HepG2 (cell line): Measurements from ENCODE around the gene STAP1. TPM values are rescaled to one million over a fixed set of nuclear protein-coding genes. Genes with fewer than 3 reads are reported as not detected.
A peak's percentile ranks its signal among the peaks of the same experiment; 100 is the strongest.

Source experiments
- MAZ ChIP-seq, 2 experiments: sonication (generic) in 1 of 2; formaldehyde crosslinking in 1 of 2; IDR thresholded peaks; 2 replicates each; pipeline versions ENCODE4 v1.5.0 to v1.6.1; 2012 to 2020; ENCODE audit warnings: low read depth in 2 of 2, mild to moderate bottlenecking in 2 of 2, borderline replicate concordance in 1 of 2, improper control_type of control experiment in 1 of 2, low read length in 1 of 2, missing genetic modification reagents in 1 of 2, moderate library complexity in 1 of 2
- PAX8 ChIP-seq: sonication (generic); formaldehyde crosslinking; IDR thresholded peaks from 2 replicates; pipeline ENCODE4 v1.8.0; 2022; ENCODE audit warnings: mild to moderate bottlenecking, missing genetic modification reagents, borderline replicate concordance
- SIX4 ChIP-seq: sonication (generic); formaldehyde crosslinking; IDR thresholded peaks from 2 replicates; pipeline ENCODE4 v1.4.0; 2020; ENCODE audit warnings: missing genetic modification reagents
- SMAD1 ChIP-seq: sonication (generic); formaldehyde crosslinking; IDR thresholded peaks from 2 replicates; pipeline ENCODE4 v1.4.0; 2020; ENCODE audit warnings: missing genetic modification reagents, low read depth, mild to moderate bottlenecking, borderline replicate concordance
- TBP ChIP-seq: sonication (generic); formaldehyde crosslinking; IDR thresholded peaks from 2 replicates; pipeline ENCODE4 v1.5.0; 2020; ENCODE audit warnings: missing genetic modification reagents
- YEATS2 ChIP-seq: sonication (generic); formaldehyde crosslinking; IDR thresholded peaks from 2 replicates; pipeline ENCODE4 v1.4.0; 2020; ENCODE audit warnings: missing genetic modification reagents, borderline replicate concordance
- ZC3H4 ChIP-seq: sonication (generic); formaldehyde crosslinking; IDR thresholded peaks from 2 replicates; pipeline ENCODE4 v1.4.0; 2020; ENCODE audit warnings: missing genetic modification reagents, borderline replicate concordance
- ZNF326 ChIP-seq: sonication (generic); formaldehyde crosslinking; IDR thresholded peaks from 2 replicates; pipeline ENCODE4 v1.4.0; 2020; ENCODE audit warnings: missing genetic modification reagents, borderline replicate concordance
- ZNF652 ChIP-seq: IDR thresholded peaks from 2 replicates; pipeline ENCODE4 v1.6.1; 2016; ENCODE audit warnings: low read depth, borderline replicate concordance
- ZSCAN25 ChIP-seq: sonication (generic); formaldehyde crosslinking; IDR thresholded peaks from 2 replicates; pipeline ENCODE4 v1.8.0; 2022; ENCODE audit warnings: mild to moderate bottlenecking, missing genetic modification reagents
- polyA plus RNA-seq, 8 experiments: library from polyadenylated mRNA; depleted of rRNA in 3 of 8; stranded (reverse) in 7 of 8; unstranded in 1 of 8; fragments of >200 nt; fragmentation: Illumina TruSeq in 4 of 8; extraction: Trizol in 4 of 8; gene quantifications; 2 replicates each; pipeline versions ENCODE4 v1.2.1 to v1.2.3, GENCODE V29; 2011 to 2016; ENCODE audit warnings: low read depth in 4 of 8, missing spikeins in 1 of 8, mixed read lengths in 1 of 8; ENCODE audit not compliant: insufficient read depth in 1 of 8
- total RNA-seq, 5 experiments: library from RNA; depleted of rRNA; stranded (reverse); fragments of >200 nt; fragmentation: Illumina TruSeq; extraction: Trizol; gene quantifications; 2 replicates each; pipeline ENCODE4 v1.2.3, GENCODE V29; 2016; ENCODE audit warnings: low read depth in 1 of 5
- TF ChIP-seq, protein P1 (sequence below): sonication (generic); formaldehyde crosslinking; IDR thresholded peaks from 2 replicates; pipeline ENCODE4 v1.5.1; 2020; ENCODE audit warnings: missing genetic modification reagents, mild to moderate bottlenecking, borderline replicate concordance
- TF ChIP-seq, protein P2 (sequence below): sonication (generic); formaldehyde crosslinking; IDR thresholded peaks from 2 replicates; pipeline ENCODE4 v1.4.0; 2020; ENCODE audit warnings: mild to moderate bottlenecking, missing genetic modification reagents, borderline replicate concordance
- TF ChIP-seq, protein P3 (sequence below): sonication (generic); formaldehyde crosslinking; IDR thresholded peaks from 2 replicates; pipeline ENCODE4 v1.4.0; 2020; ENCODE audit warnings: mild to moderate bottlenecking, missing genetic modification reagents
- TF ChIP-seq, protein P4 (sequence below): sonication (generic); formaldehyde crosslinking; IDR thresholded peaks from 2 replicates; pipeline ENCODE4 v1.4.0; 2020; ENCODE audit warnings: mild to moderate bottlenecking, missing genetic modification reagents
- TF ChIP-seq, protein P5 (sequence below): sonication (generic); formaldehyde crosslinking; IDR thresholded peaks from 2 replicates; pipeline ENCODE4 v1.8.1; 2022; ENCODE audit warnings: low read depth, mild to moderate bottlenecking, missing genetic modification reagents

The STAP1 gene
- total and polyA plus RNA-seq, 2 of the 13 experiments (the other 11 are each of a cell fraction or from before 2014, with no cell fraction given): not detected

DNA sequence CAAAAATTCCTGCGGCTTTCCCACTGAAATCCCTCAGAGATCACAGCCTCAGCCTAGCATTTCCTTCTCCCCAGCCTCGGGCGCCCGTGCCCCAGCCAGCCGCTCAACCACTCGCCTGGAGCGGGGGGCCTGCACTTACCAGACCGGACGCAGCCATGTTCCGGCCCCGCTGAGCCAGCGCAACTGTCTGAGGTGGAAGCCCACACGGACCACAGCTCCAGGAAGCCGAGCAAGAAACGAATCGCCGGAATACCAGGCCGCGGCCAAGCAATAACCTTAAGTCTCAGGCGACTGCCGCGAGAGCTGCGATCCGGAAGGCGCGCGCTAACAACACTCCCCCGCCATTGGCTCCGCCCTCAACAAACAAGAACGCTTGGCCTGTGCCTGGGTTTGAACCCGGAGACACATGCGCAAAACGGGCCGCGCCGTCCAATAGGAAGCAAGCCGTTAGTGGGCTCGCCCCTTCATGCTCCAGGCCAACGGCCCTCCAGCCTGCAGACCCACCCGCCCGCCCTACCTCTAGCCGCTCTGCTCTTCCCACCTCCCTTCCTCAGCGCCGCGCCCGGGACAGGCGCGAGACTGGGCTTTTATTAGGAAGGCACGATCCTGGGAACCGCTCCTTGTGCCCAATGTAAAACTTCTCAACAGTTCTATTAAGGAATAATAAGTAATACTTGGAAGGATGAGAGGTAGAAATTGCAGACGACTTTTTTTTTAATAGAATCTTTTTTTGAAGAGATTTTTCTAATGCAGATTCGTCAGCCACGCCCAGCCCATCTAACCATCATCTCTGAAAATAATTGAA is 13.1 kb upstream of the STAP1 start, which contains the start of gene CENPC (continued):
- TF ChIP-seq YEATS2 (CRISPR knock-in tag) (peak; percentile 88), PAX8 (CRISPR knock-in tag) (no peak), ZNF326 (no peak), ZSCAN25 (CRISPR knock-in tag) (0 out of 2 replicates have a peak, but pooled peaks have one; percentile 18), SIX4 (CRISPR knock-in tag) (no peak), ZNF652 (CRISPR knock-in tag) (no peak), ZC3H4 (CRISPR knock-in tag) (no peak), SMAD1 (CRISPR knock-in tag) (0 out of 2 replicates have a peak, but pooled peaks have one; percentile 29), MAZ (IDR thresholded peaks at IDR 0.05; ENCODE audit: borderline replicate concordance, low read depth, low read length) (0 out of 2 replicates have a peak, but pooled peaks have one; percentile 27), MAZ (CRISPR knock-in tag; IDR thresholded peaks at IDR 0.05; ENCODE audit: low read depth) (no peak), TBP (no peak)
- TF ChIP-seq, protein P1, sequence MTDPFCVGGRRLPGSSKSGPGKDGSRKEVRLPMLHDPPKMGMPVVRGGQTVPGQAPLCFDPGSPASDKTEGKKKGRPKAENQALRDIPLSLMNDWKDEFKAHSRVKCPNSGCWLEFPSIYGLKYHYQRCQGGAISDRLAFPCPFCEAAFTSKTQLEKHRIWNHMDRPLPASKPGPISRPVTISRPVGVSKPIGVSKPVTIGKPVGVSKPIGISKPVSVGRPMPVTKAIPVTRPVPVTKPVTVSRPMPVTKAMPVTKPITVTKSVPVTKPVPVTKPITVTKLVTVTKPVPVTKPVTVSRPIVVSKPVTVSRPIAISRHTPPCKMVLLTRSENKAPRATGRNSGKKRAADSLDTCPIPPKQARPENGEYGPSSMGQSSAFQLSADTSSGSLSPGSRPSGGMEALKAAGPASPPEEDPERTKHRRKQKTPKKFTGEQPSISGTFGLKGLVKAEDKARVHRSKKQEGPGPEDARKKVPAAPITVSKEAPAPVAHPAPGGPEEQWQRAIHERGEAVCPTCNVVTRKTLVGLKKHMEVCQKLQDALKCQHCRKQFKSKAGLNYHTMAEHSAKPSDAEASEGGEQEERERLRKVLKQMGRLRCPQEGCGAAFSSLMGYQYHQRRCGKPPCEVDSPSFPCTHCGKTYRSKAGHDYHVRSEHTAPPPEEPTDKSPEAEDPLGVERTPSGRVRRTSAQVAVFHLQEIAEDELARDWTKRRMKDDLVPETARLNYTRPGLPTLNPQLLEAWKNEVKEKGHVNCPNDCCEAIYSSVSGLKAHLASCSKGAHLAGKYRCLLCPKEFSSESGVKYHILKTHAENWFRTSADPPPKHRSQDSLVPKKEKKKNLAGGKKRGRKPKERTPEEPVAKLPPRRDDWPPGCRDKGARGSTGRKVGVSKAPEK (CRISPR knock-in tag): peak; percentile 89; the same call in 1 of the 2 replicates
- TF ChIP-seq, protein P2, sequence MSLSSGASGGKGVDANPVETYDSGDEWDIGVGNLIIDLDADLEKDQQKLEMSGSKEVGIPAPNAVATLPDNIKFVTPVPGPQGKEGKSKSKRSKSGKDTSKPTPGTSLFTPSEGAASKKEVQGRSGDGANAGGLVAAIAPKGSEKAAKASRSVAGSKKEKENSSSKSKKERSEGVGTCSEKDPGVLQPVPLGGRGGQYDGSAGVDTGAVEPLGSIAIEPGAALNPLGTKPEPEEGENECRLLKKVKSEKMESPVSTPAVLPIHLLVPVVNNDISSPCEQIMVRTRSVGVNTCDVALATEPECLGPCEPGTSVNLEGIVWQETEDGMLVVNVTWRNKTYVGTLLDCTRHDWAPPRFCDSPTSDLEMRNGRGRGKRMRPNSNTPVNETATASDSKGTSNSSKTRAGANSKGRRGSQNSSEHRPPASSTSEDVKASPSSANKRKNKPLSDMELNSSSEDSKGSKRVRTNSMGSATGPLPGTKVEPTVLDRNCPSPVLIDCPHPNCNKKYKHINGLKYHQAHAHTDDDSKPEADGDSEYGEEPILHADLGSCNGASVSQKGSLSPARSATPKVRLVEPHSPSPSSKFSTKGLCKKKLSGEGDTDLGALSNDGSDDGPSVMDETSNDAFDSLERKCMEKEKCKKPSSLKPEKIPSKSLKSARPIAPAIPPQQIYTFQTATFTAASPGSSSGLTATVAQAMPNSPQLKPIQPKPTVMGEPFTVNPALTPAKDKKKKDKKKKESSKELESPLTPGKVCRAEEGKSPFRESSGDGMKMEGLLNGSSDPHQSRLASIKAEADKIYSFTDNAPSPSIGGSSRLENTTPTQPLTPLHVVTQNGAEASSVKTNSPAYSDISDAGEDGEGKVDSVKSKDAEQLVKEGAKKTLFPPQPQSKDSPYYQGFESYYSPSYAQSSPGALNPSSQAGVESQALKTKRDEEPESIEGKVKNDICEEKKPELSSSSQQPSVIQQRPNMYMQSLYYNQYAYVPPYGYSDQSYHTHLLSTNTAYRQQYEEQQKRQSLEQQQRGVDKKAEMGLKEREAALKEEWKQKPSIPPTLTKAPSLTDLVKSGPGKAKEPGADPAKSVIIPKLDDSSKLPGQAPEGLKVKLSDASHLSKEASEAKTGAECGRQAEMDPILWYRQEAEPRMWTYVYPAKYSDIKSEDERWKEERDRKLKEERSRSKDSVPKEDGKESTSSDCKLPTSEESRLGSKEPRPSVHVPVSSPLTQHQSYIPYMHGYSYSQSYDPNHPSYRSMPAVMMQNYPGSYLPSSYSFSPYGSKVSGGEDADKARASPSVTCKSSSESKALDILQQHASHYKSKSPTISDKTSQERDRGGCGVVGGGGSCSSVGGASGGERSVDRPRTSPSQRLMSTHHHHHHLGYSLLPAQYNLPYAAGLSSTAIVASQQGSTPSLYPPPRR (CRISPR knock-in tag): no peak
- TF ChIP-seq, protein P3, sequence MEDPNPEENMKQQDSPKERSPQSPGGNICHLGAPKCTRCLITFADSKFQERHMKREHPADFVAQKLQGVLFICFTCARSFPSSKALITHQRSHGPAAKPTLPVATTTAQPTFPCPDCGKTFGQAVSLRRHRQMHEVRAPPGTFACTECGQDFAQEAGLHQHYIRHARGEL: no peak
- TF ChIP-seq, protein P4, sequence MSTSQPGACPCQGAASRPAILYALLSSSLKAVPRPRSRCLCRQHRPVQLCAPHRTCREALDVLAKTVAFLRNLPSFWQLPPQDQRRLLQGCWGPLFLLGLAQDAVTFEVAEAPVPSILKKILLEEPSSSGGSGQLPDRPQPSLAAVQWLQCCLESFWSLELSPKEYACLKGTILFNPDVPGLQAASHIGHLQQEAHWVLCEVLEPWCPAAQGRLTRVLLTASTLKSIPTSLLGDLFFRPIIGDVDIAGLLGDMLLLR: 0 out of 2 replicates have a peak, but pooled peaks have one; percentile 19
- TF ChIP-seq, protein P5, sequence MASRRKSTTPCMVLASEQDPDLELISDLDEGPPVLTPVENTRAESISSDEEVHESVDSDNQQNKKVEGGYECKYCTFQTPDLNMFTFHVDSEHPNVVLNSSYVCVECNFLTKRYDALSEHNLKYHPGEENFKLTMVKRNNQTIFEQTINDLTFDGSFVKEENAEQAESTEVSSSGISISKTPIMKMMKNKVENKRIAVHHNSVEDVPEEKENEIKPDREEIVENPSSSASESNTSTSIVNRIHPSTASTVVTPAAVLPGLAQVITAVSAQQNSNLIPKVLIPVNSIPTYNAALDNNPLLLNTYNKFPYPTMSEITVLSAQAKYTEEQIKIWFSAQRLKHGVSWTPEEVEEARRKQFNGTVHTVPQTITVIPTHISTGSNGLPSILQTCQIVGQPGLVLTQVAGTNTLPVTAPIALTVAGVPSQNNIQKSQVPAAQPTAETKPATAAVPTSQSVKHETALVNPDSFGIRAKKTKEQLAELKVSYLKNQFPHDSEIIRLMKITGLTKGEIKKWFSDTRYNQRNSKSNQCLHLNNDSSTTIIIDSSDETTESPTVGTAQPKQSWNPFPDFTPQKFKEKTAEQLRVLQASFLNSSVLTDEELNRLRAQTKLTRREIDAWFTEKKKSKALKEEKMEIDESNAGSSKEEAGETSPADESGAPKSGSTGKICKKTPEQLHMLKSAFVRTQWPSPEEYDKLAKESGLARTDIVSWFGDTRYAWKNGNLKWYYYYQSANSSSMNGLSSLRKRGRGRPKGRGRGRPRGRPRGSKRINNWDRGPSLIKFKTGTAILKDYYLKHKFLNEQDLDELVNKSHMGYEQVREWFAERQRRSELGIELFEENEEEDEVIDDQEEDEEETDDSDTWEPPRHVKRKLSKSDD (CRISPR knock-in tag): 0 out of 2 replicates have a peak, but pooled peaks have one; percentile 55
